ENCODE results near the gene MAGEB3. TPM values are rescaled to one million over a fixed set of nuclear protein-coding genes. Genes with fewer than 3 reads are reported as not detected.

Gene MAGEB3
- polyA plus RNA-seq, 1 donor = not detected

GRCh38 chrX:30224536-30224935 is 5.9 kb upstream of the MAGEB3 start:
- H3K4me3 ChIP-seq (ENCODE audit: low read length) = no peak overlapping the region
- H3K9me3 ChIP-seq (ENCODE audit: control insufficient read depth, low read depth, low read length) = no peaks in the 10 kb centered on the region
- H3K27ac ChIP-seq (ENCODE audit: low read length) = no peak overlapping the region
- H3K36me3 ChIP-seq (ENCODE audit: control insufficient read depth, insufficient read depth, low read length) = no peaks in the 10 kb centered on the region
- no peaks in the 10 kb centered on the region for H3K27me3 ChIP-seq (ENCODE audit: control insufficient read depth, insufficient read depth, low read length)
- no CpG with 5 or more reads among the region's 2 CpGs for WGBS (ENCODE audit: insufficient coverage, low lambda C conversion rate)
- no peak for DNase-seq
- H3K4me1 ChIP-seq (ENCODE audit: control insufficient read depth, insufficient read depth, low read length) = no peaks in the 10 kb centered on the region

- H3K9me3 ChIP-seq (ENCODE audit: control insufficient read depth, low read depth, low read length) = no peaks in the 10 kb centered on the region
- H3K27me3 ChIP-seq (ENCODE audit: control insufficient read depth, insufficient read depth, low read length) = no peaks in the 10 kb centered on the region
- no peaks in the 10 kb centered on the region for H3K4me1 ChIP-seq (ENCODE audit: control insufficient read depth, insufficient read depth, low read length)
- H3K27ac ChIP-seq (ENCODE audit: low read length) = no peak overlapping the region
- DNase-seq = no peak
- no CpG with 5 or more reads among the region's 1 CpG for WGBS (ENCODE audit: insufficient coverage, low lambda C conversion rate)
- no peaks in the 10 kb centered on the region for H3K36me3 ChIP-seq (ENCODE audit: control insufficient read depth, insufficient read depth, low read length)
- H3K4me3 ChIP-seq (ENCODE audit: low read length) = no peak overlapping the region
These were observed 1.9 kb upstream of the MAGEB3 start for GRCh38 chrX:30228526-30228925.

- no CpG with 5 or more reads among the region's 10 CpGs for WGBS (ENCODE audit: insufficient coverage, low lambda C conversion rate)
- no peaks in the 10 kb centered on the region for H3K27me3 ChIP-seq (ENCODE audit: control insufficient read depth, insufficient read depth, low read length)
- DNase-seq = no peak
- no peaks in the 10 kb centered on the region for H3K36me3 ChIP-seq (ENCODE audit: control insufficient read depth, insufficient read depth, low read length)
- no peaks in the 10 kb centered on the region for H3K4me1 ChIP-seq (ENCODE audit: control insufficient read depth, insufficient read depth, low read length)
- H3K9me3 ChIP-seq (ENCODE audit: control insufficient read depth, low read depth, low read length) = peaks cover under 1% of the 10 kb centered on the region
- no peak within 1 kb of the TSS for H3K4me3 ChIP-seq (ENCODE audit: low read length)
- H3K27ac ChIP-seq (ENCODE audit: low read length) = no peak within 1 kb of the TSS
These were observed 11.4 kb downstream of the MAGEB3 start, which contains the start of gene MAGEB4 for GRCh38 chrX:30241724-30242415. TSS of gene MAGEB4 (plus strand) at chrX:30242000. CDS start at chrX:30242136, 136 bp downstream.

GRCh38 chrX:30246769-30247489 is 16.5 kb downstream of the MAGEB3 start, which contains the start of gene MAGEB1:
TSS of gene MAGEB1 (plus strand) at chrX:30247146. CDS start at chrX:30250494, 3,348 bp downstream.
- no CpG with 5 or more reads among the region's 38 CpGs for WGBS (ENCODE audit: insufficient coverage, low lambda C conversion rate)
- Histone ChIP-seq H3K27ac (ENCODE audit: low read length) (no peak within 1 kb of the TSS), H3K27me3 (ENCODE audit: control insufficient read depth, insufficient read depth, low read length) (no peaks in the 10 kb centered on the region), H3K9me3 (ENCODE audit: control insufficient read depth, low read depth, low read length) (peaks cover 3% of the 10 kb centered on the region), H3K4me3 (ENCODE audit: low read length) (no peak within 1 kb of the TSS), H3K4me1 (ENCODE audit: control insufficient read depth, insufficient read depth, low read length) (no peaks in the 10 kb centered on the region), H3K36me3 (ENCODE audit: control insufficient read depth, insufficient read depth, low read length) (no peaks in the 10 kb centered on the region)
- no peak for DNase-seq

GRCh38 chrX:30248854-30249253 is 18.4 kb downstream of the MAGEB3 start:
- H3K4me1 ChIP-seq (ENCODE audit: control insufficient read depth, insufficient read depth, low read length) = no peaks in the 10 kb centered on the region

GRCh38 chrX:30253257-30253656 is 22.8 kb downstream of the MAGEB3 start:
- Histone ChIP-seq H3K27ac (ENCODE audit: low read length) (no peak overlapping the region), H3K4me1 (ENCODE audit: control insufficient read depth, insufficient read depth, low read length) (no peaks in the 10 kb centered on the region), H3K4me3 (ENCODE audit: low read length) (no peak overlapping the region), H3K36me3 (ENCODE audit: control insufficient read depth, insufficient read depth, low read length) (no peaks in the 10 kb centered on the region), H3K9me3 (ENCODE audit: control insufficient read depth, low read depth, low read length) (no peaks in the 10 kb centered on the region), H3K27me3 (ENCODE audit: control insufficient read depth, insufficient read depth, low read length) (no peaks in the 10 kb centered on the region)
- no CpG with 5 or more reads among the region's 1 CpG for WGBS (ENCODE audit: insufficient coverage, low lambda C conversion rate)
- no peak for DNase-seq

More at GRCh38 chrX:30248854-30249253, 18.4 kb downstream of the MAGEB3 start:
- Histone ChIP-seq H3K4me3 (ENCODE audit: low read length) (no peak overlapping the region), H3K27me3 (ENCODE audit: control insufficient read depth, insufficient read depth, low read length) (no peaks in the 10 kb centered on the region), H3K9me3 (ENCODE audit: control insufficient read depth, low read depth, low read length) (peaks cover 3% of the 10 kb centered on the region), H3K27ac (ENCODE audit: low read length) (no peak overlapping the region), H3K36me3 (ENCODE audit: control insufficient read depth, insufficient read depth, low read length) (no peaks in the 10 kb centered on the region)
- WGBS (ENCODE audit: insufficient coverage, low lambda C conversion rate) = no CpG with 5 or more reads among the region's 4 CpGs
- DNase-seq = no peak

- no peak overlapping the region for H3K27ac ChIP-seq (ENCODE audit: low read length)
These were observed 29.5 kb downstream of the MAGEB3 start for GRCh38 chrX:30259927-30260326.

GRCh38 chrX:30261012-30261411 is 30.6 kb downstream of the MAGEB3 start:
- Histone ChIP-seq H3K9me3 (ENCODE audit: control insufficient read depth, low read depth, low read length) (no peaks in the 10 kb centered on the region), H3K4me1 (ENCODE audit: control insufficient read depth, insufficient read depth, low read length) (no peaks in the 10 kb centered on the region), H3K27me3 (ENCODE audit: control insufficient read depth, insufficient read depth, low read length) (no peaks in the 10 kb centered on the region), H3K4me3 (ENCODE audit: low read length) (no peak overlapping the region), H3K27ac (ENCODE audit: low read length) (no peak overlapping the region), H3K36me3 (ENCODE audit: control insufficient read depth, insufficient read depth, low read length) (no peaks in the 10 kb centered on the region)
- DNase-seq = no peak

More at GRCh38 chrX:30259927-30260326, 29.5 kb downstream of the MAGEB3 start:
- Histone ChIP-seq H3K36me3 (ENCODE audit: control insufficient read depth, insufficient read depth, low read length) (no peaks in the 10 kb centered on the region), H3K4me3 (ENCODE audit: low read length) (no peak overlapping the region), H3K4me1 (ENCODE audit: control insufficient read depth, insufficient read depth, low read length) (no peaks in the 10 kb centered on the region), H3K9me3 (ENCODE audit: control insufficient read depth, low read depth, low read length) (no peaks in the 10 kb centered on the region), H3K27me3 (ENCODE audit: control insufficient read depth, insufficient read depth, low read length) (no peaks in the 10 kb centered on the region)
- DNase-seq = no peak
- no CpG with 5 or more reads among the region's 2 CpGs for WGBS (ENCODE audit: insufficient coverage, low lambda C conversion rate)

GRCh38 chrX:30262763-30263162 is 32.3 kb downstream of the MAGEB3 start:
- DNase-seq = no peak
- H3K27ac ChIP-seq (ENCODE audit: low read length) = no peak overlapping the region
- no peak overlapping the region for H3K4me3 ChIP-seq (ENCODE audit: low read length)
- no peaks in the 10 kb centered on the region for H3K27me3 ChIP-seq (ENCODE audit: control insufficient read depth, insufficient read depth, low read length)
- no peaks in the 10 kb centered on the region for H3K4me1 ChIP-seq (ENCODE audit: control insufficient read depth, insufficient read depth, low read length)
- H3K36me3 ChIP-seq (ENCODE audit: control insufficient read depth, insufficient read depth, low read length) = no peaks in the 10 kb centered on the region
- no peaks in the 10 kb centered on the region for H3K9me3 ChIP-seq (ENCODE audit: control insufficient read depth, low read depth, low read length)
- WGBS (ENCODE audit: insufficient coverage, low lambda C conversion rate) = no CpG with 5 or more reads among the region's 1 CpG

- DNase-seq = no peak
- Histone ChIP-seq H3K27ac (ENCODE audit: low read length) (no peak overlapping the region), H3K4me3 (ENCODE audit: low read length) (no peak overlapping the region), H3K9me3 (ENCODE audit: control insufficient read depth, low read depth, low read length) (no peaks in the 10 kb centered on the region), H3K36me3 (ENCODE audit: control insufficient read depth, insufficient read depth, low read length) (no peaks in the 10 kb centered on the region), H3K27me3 (ENCODE audit: control insufficient read depth, insufficient read depth, low read length) (no peaks in the 10 kb centered on the region), H3K4me1 (ENCODE audit: control insufficient read depth, insufficient read depth, low read length) (no peaks in the 10 kb centered on the region)
- WGBS (ENCODE audit: insufficient coverage, low lambda C conversion rate) = no CpG with 5 or more reads among the region's 3 CpGs
These were observed 40.2 kb downstream of the MAGEB3 start for GRCh38 chrX:30270639-30271038.

All from large intestine (tissue), 3 donors.